Activated gamma-delta T cell treated with Interleukin-2 at 50 U/mL for 16 hours (primary cell): ENCODE results near the gene UBAC1.

Experiments
- DNase-seq: peaks from one replicate; pipeline ENCODE4 v3.0.0-alpha.2; 2020

UBAC1 gene

GRCh38 chr9:135961277-135961715 is at the start of gene UBAC1:
Gene UBAC1 (minus strand): TSS chr9:135961373. CDS start chr9:135961162, 211 bp downstream.
- peak; percentile 92 for DNase-seq

GRCh38 chr9:136010615-136011361 is 49.6 kb upstream of the UBAC1 start:
- no peak for DNase-seq

GRCh38 chr9:136010176-136010575 is 49.0 kb upstream of the UBAC1 start:
- DNase-seq = no peak

GRCh38 chr9:136009516-136009915 is 48.3 kb upstream of the UBAC1 start:
- no peak for DNase-seq

GRCh38 chr9:136008693-136008997 is 47.5 kb upstream of the UBAC1 start:
- no peak for DNase-seq

- DNase-seq = no peak
Measured at GRCh38 chr9:136007934-136008692, 46.9 kb upstream of the UBAC1 start.

- DNase-seq = no peak
Measured at GRCh38 chr9:136007276-136007933, 46.2 kb upstream of the UBAC1 start.

GRCh38 chr9:136006169-136006568 is 45.0 kb upstream of the UBAC1 start:
- no peak for DNase-seq

- DNase-seq = no peak
Measured at GRCh38 chr9:136004712-136005111, 43.5 kb upstream of the UBAC1 start.

GRCh38 chr9:136004219-136004618 is 43.0 kb upstream of the UBAC1 start:
- DNase-seq = no peak

- DNase-seq = no peak
Measured at GRCh38 chr9:136003411-136004218, 42.4 kb upstream of the UBAC1 start.

- DNase-seq = no peak
Measured at GRCh38 chr9:136002881-136003280, 41.7 kb upstream of the UBAC1 start.

- no peak for DNase-seq
Measured at GRCh38 chr9:136002215-136002614, 41.0 kb upstream of the UBAC1 start.

- DNase-seq = no peak
Measured at GRCh38 chr9:136001231-136001630, 40.1 kb upstream of the UBAC1 start.

- DNase-seq = no peak
Measured at GRCh38 chr9:135998410-135999071, 37.4 kb upstream of the UBAC1 start.

GRCh38 chr9:135998016-135998380 is 36.8 kb upstream of the UBAC1 start:
- DNase-seq = no peak

- no peak for DNase-seq
Measured at GRCh38 chr9:135997090-135998015, 36.2 kb upstream of the UBAC1 start.

GRCh38 chr9:135995816-135996215 is 34.6 kb upstream of the UBAC1 start:
- no peak for DNase-seq

GRCh38 chr9:135994501-135995192 is 33.5 kb upstream of the UBAC1 start:
- no peak for DNase-seq

- DNase-seq = no peak
Measured at GRCh38 chr9:135993765-135994500, 32.8 kb upstream of the UBAC1 start.
